Fibroblast of peridontal ligament (primary cell): ENCODE data around the gene TARBP1.
A peak's percentile ranks its signal among the peaks of the same experiment; 100 is the strongest.
"Not testable (repeated sequence)": the region's sequence is repeated elsewhere in the genome, so short reads cannot be mapped to it uniquely, and the experiment has no call there.

Experiments used
- DNase-seq: peaks from one replicate; pipeline ENCODE4 v3.0.0-alpha.2; 2010; ENCODE audit errors: extremely low read depth

The TARBP1 gene, protein sequence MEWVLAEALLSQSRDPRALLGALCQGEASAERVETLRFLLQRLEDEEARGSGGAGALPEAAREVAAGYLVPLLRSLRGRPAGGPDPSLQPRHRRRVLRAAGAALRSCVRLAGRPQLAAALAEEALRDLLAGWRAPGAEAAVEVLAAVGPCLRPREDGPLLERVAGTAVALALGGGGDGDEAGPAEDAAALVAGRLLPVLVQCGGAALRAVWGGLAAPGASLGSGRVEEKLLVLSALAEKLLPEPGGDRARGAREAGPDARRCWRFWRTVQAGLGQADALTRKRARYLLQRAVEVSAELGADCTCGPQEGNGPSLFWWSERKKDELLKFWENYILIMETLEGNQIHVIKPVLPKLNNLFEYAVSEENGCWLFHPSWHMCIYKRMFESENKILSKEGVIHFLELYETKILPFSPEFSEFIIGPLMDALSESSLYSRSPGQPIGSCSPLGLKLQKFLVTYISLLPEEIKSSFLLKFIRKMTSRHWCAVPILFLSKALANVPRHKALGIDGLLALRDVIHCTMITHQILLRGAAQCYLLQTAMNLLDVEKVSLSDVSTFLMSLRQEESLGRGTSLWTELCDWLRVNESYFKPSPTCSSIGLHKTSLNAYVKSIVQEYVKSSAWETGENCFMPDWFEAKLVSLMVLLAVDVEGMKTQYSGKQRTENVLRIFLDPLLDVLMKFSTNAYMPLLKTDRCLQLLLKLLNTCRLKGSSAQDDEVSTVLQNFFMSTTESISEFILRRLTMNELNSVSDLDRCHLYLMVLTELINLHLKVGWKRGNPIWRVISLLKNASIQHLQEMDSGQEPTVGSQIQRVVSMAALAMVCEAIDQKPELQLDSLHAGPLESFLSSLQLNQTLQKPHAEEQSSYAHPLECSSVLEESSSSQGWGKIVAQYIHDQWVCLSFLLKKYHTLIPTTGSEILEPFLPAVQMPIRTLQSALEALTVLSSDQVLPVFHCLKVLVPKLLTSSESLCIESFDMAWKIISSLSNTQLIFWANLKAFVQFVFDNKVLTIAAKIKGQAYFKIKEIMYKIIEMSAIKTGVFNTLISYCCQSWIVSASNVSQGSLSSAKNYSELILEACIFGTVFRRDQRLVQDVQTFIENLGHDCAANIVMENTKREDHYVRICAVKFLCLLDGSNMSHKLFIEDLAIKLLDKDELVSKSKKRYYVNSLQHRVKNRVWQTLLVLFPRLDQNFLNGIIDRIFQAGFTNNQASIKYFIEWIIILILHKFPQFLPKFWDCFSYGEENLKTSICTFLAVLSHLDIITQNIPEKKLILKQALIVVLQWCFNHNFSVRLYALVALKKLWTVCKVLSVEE (N-terminal part only)

DNA sequence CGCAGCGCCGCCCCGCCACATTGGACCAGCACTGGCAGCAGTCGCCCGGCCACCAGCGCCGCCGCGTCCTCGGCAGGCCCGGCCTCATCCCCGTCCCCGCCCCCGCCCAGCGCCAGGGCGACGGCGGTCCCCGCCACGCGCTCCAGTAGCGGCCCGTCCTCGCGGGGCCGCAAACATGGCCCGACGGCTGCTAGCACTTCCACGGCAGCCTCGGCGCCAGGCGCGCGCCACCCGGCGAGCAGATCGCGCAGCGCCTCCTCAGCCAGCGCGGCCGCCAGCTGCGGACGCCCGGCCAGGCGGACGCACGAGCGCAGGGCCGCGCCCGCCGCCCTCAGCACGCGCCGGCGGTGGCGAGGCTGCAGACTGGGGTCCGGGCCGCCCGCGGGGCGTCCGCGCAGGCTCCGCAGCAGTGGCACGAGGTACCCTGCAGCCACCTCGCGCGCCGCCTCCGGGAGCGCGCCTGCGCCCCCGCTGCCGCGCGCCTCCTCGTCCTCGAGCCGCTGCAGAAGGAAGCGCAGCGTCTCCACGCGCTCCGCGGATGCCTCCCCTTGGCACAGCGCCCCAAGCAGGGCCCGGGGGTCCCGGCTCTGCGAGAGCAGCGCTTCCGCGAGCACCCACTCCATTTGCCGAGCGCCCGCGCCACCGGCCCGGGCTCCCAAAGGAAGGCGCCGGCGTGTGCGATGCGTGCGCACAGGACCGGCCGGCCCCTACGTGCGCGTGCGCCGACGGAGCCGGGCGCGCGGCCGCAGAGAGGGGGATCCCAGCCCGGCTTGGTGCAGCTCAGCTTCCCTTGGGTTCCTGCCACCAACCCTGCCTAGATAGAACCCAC, at the start of gene TARBP1:
Gene TARBP1 (minus strand): TSS at position 699 of the 829 bp plus-strand sequence. CDS start 76 bp downstream, at position 623.
- DNase-seq, result peak; percentile 56

DNA sequence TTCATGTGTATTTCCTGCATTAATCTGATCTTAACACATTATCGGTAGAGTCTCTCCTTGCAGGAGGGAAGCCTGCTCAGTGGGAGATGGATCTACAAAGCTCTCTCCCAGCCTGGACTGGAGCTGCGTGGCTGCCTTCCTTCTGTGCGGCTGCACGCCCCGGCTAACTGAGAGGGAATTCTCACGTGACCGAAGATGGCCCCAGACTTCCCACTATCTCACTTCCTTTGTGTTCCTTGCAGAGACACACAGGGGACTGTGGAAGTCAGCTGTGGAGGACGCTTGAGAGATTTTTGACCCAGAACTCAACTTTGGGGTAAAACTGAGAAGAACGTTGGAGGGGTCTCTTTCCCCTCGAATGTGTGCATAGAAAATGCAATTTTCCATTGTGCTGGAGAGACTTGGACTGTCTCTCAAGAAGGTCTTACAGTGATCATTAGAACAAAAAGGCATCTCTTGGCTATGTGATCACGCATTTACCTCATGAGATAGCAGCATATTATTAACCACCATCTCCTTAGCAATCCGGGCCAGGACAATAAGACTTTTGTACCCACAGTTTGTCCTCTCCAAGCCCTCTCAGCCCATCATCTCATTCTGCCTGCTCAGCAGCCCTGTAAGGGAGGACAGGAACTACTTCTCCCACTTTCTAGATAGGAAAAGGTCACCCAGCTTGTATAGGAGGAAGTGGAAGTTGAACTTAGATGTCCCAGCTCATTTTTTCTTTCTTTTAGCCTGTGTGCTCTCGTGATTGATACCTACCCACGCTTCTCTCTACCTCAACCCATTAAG, 49.3 kb upstream of the TARBP1 start:
- no peak for DNase-seq

GRCh38 chr1:234527346-234527745, 48.4 kb upstream of the TARBP1 start:
- no peak for DNase-seq

GRCh38 chr1:234526922-234527321, 47.9 kb upstream of the TARBP1 start:
- DNase-seq, result no peak

DNA sequence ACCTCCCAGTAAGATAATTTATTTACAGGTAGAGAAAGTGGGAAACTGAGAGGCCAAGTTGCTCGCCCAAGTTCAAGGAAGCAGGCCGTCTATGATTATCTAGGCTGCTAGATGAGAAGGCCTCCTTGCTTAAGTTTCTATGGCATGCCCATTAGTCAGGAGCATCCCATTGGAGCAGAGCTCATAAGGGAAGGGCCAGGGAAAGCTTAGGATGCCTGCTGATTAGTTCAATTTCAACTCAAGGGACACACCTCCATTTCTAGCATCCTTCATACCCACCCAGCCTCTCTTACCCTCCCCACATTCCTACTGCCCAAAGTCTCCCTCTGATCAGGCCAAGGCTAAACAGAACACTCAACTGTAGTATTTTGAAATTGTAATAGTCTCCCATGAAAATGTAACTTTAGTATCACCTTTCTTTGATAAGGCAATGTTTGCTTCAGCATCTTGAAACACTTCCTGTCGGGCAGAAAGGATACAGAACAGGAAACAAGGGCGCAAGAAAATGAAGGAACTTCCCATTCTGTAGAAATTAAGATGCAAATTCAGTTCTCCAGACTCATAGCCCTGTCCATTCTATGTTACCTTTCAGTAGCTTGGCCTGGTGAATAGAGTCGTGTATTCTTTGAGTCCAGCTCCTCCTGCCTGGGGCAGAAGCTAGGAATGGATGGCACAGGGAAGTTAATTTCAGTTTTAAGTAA, 46.3 kb upstream of the TARBP1 start:
- DNase-seq, result no peak

DNA sequence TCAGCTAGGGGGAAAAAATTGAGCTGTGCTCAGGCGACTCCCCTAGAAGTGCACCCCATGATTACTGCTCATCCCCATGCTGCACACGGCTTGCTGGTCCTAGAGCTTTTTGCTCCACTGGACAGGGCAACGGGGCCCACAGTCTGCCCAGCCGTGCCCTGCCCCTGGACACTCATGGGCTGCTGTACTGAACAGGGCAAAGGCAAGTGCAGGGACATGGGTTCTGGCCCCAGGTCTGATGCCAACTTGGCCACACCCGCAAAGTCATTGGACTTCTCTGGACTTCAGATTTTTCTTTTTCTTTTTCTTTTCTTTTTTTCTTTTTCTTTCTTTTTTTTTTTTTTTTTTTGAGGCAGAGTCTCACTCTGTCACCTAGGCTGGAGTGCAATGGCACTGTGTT, 42.9 kb upstream of the TARBP1 start:
- DNase-seq, result no peak

DNA sequence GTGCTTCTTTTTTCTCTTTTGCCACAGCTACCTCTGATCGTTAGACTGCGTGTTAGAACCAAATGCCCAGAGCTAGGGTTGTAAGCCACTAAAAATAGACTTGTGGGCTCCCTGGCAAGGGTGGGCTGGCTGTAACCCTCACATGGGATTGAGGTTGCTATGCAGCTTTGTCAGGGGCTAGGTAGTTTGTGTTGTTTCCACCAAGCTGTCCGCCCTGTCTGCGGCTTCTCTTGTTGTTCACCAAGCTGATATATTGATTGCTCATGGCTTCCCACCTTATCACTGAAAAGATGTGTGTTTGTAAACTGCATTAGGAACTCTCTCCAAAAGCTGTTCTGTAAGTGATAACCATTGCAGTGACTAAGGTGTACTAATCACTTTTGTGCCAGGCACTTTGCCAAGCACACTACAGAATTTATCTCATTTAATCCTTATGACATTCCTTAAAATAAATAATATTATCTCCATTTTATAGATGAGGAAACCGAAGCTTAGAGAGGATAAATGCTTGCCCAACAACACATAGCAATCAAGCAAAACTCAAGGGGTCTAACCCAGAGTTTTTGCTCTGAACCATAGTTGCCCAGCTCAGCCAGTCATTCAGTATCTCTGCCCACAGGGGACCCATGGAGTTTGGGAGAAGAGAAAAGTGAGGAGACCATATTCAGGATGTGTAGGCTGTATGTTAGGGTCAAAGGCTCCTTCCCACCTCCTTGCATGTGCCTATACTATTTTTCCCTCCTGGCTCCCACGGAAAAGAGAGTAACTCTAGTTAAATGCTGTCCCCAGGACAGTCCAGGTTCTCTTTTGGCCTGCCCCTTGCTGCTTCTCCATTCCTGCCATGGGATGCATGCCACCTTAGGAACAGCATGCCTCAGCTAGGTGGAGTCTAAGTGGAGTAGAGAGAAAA, 42.2 kb upstream of the TARBP1 start:
- no peak for DNase-seq

DNA sequence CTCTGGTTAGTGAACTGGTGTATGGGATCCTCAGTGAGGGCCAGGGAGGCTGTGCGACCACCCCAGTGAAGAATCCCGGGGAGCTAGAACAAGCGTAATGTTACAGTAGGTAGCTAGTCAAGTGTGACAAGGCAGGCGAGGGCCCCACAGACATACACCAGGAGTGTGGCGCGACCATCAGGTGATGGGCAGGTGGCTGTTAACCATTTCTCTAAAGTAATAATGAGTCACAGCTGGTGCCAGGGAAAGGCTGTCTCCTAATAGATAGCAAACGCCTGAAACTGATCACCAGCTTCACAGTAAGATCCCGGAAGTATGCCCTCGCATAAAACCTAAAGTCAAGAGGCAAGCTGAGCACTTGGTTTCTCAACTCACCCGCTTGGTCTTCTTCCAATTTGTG, 40.5 kb upstream of the TARBP1 start:
- no peak for DNase-seq

GRCh38 chr1:234518876-234519275, 39.9 kb upstream of the TARBP1 start:
- no peak for DNase-seq

- DNase-seq, result not testable (repeated sequence)
These were observed 39.1 kb upstream of the TARBP1 start for GRCh38 chr1:234518086-234518485.

- no peak for DNase-seq
These were observed 38.3 kb upstream of the TARBP1 start for GRCh38 chr1:234517110-234517802.

- peak; percentile 73 for DNase-seq
These were observed 36.9 kb upstream of the TARBP1 start for GRCh38 chr1:234515821-234516241.

DNA sequence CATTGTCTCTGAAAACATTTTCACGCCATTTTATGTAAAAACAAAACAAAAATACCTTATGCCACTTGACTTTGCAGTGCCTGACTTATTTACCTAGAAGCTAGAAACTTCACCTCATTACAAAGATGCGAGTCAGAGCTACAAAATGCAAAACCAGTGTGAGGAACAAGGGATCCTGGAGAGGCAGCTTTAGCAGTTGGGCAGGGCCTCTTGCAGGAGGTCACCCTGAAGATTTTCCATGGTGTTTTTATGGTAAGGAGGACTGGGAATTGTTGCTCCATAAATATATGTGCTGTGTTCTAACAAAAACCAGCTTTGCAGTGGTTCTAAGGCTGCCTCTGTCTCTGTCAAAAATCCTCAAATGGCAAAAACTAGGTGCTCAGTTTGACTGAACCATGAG, 36.4 kb upstream of the TARBP1 start:
- peak; percentile 58 for DNase-seq

DNA sequence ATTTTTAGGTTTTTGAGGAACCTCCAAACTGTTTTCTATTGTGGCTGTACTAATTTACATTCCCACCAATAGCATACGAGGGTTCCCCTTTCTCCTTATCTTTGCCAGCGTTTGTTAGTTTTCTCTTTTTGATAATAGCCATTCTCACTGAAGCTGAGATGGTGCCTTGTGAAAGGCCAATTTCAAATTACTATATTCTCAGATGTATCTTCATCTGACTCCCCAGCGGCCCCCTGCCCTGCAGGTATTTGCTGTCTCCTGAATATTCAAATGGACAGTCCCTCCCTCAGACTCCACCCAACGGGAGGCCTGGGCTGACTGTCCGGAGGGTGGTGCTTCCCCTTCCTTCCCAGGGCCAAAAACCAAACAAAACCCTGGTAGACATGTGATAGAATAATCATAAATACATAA, 33.5 kb upstream of the TARBP1 start:
- DNase-seq, result no peak

GRCh38 chr1:234509457-234510328, 30.7 kb upstream of the TARBP1 start:
- DNase-seq, result peak; percentile 57

DNA sequence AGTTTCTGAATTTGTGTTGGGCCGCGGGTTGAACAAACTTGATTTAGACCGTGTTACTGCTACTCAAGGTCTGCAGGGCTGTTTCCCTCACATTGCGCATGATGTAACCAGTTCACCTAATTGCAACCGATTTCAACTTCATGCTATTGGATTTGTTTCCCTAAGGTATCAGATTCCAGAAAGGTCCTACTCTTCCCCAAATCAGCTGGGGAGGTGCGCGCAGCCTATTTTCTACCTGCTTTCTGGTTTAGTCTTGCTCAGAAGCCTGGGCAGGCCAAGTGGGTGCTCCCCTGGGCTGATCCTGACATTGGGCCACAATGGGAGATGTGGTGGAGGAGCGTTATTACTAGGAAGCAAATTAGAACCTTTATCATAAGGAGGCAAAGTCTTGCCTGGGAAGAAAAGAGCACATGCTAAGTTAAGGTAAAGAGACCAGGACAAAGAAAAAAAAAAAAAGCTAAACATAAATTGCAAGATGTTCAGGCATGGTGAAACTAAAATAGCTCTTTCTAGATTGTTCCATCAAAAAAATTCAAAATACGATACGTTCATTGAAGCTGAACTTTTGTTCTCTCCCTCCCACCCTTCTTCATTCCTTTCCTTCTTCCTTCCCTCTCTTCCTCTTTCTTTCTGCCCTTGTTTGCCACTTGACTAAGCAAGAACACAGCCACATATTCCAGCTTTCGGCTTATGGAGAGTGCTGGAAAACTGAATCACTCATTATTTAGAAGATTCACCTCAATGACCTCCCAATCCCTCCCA, 28.8 kb upstream of the TARBP1 start:
- DNase-seq, result no peak
